Glomerular endothelial cell (primary cell): ENCODE measurements around the gene PIBF1. TPM values are rescaled to one million over a fixed set of nuclear protein-coding genes. Genes with fewer than 3 reads are reported as not detected.
A peak's percentile ranks its signal among the peaks of the same experiment; 100 is the strongest.
"Not testable (repeated sequence)": the region's sequence is repeated elsewhere in the genome, so short reads cannot be mapped to it uniquely, and the experiment has no call there.

Experiments
- DNase-seq: peaks from one replicate; pipeline ENCODE4 v3.0.0-alpha.2; 2011; ENCODE audit warnings: low read depth, low spot score; ENCODE audit errors: extremely low read depth
- total RNA-seq: library from RNA; depleted of rRNA; stranded (reverse); fragments of >200 nt; gene quantifications from 2 replicates; pipeline ENCODE4 v1.2.3, GENCODE V29; 2015

PIBF1 gene
- total RNA-seq = 10.0 and 20.3 TPM in 2 replicates

DNA sequence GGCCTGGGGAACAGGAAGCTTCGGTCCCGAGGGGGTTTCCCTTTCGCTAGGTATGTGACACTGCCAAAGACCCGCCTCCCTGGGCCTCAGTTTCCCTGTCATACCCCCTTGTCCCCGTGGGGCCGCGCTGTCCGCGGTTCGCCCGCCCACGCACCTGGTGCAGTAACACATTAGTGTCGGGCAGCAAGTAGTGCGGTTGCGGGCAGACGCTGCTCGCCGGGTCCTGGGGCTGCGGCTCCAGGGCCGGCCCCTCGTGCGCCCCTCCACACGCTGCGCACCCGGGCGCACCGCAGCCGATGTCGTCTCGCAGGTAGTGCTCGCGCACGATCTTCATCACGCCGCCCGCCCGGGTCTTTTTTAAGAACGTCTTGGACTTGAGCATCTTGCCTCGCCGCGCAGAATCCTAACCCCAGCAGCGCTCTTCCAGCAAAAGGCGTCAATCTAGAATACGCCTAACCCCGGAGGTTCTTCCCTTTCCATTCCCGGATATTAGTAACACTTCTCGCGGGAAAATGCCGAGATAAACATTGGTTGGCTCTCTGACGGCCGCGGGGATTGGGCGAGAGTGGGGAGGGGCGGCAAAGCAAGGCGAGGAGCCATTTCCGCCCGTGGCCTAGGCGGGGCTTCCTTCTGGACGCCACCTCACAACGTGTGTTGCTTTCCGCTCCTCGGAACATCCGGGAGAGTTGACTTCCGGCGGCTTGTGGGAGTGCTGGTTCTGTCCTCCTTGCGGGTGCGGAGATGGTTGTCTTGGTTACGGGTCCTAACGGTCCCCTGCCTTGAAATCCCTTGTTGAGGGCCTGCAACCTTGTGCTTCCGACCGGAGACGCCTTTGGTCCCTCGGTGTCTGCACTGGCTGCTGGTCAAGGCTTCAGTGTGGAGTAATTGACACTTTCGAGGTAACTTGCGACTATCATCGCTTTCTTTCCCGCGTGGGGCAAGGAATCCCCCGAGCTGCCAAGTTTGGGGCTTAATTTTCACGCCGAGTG is at the start of gene PIBF1, which contains the start of gene DIS3:
Gene PIBF1, plus strand, starts transcription at position 683 of the 989 bp plus-strand sequence. CDS start 1,337 bp downstream, outside the sequence.
Gene DIS3, minus strand, starts transcription at position 450 of the 989 bp plus-strand sequence. Its CDS starts 68 bp downstream, at position 382.
- peak; percentile 82 for DNase-seq

DNA sequence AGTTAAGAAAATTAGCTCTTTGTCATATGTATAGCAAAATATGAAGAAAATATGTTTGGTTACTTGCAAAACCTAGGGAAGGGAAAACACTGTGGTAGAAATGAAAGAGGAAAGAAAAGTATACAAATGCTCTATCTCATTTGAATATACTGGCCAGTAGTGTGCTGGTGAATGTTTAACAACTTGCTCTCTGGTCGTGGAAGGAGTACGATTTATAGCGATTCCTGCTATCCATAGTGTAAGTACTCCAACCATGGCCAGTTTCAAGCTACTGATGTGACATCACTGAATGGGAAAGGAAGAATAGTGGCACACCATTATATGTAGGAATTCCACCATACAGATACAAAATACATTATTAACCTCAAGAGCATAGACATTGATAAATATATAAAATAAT is 44.9 kb upstream of the PIBF1 start:
- no peak for DNase-seq

GRCh38 chr13:72740015-72740414 is 41.9 kb upstream of the PIBF1 start:
- DNase-seq = no peak

- DNase-seq = no peak
These were observed 36.7 kb upstream of the PIBF1 start for GRCh38 chr13:72745260-72745659.

GRCh38 chr13:72751220-72751619 is 30.7 kb upstream of the PIBF1 start:
- no peak for DNase-seq

- no peak for DNase-seq
These were observed 27.8 kb upstream of the PIBF1 start for GRCh38 chr13:72754111-72754510.

GRCh38 chr13:72757792-72758535 is 24.0 kb upstream of the PIBF1 start:
- DNase-seq = no peak

- DNase-seq = no peak
These were observed 21.7 kb upstream of the PIBF1 start for GRCh38 chr13:72760189-72760588.

DNA sequence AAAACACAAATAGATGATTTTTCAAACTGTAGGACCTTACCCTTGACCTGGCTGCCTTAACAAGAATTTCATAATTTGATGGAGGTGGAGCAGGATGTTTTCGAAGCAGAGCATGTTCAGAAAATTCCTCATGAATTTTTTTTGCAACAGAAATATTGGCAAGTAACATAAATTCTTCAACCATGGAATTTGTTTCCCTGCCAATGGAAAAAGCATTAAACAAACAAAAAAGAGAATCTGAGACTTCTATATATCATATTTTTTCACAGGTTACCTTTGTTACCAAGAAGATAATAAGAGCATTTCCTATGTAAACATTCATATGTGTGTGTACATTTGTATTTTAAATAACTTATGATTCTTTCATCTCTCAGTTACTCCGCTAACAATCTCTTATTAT is 18.5 kb upstream of the PIBF1 start:
- no peak for DNase-seq

DNA sequence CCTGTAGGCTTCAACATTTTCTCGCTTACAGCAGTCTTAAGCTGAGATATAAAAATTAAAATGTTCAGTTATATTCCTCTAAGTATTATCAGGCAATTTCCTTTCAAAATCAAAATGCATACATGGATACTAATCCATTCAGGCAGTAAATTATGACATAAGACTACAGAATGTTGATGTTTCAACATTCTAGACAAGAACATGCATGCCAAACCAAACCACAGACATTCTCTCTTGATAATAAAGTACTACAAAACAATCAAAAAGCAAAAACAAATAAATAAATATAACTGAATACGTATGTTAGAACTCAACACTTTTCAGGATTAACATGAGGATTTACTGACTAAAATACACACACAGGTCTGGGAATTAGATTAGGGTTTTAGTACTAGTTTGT is 7.9 kb upstream of the PIBF1 start:
- DNase-seq = no peak

DNA sequence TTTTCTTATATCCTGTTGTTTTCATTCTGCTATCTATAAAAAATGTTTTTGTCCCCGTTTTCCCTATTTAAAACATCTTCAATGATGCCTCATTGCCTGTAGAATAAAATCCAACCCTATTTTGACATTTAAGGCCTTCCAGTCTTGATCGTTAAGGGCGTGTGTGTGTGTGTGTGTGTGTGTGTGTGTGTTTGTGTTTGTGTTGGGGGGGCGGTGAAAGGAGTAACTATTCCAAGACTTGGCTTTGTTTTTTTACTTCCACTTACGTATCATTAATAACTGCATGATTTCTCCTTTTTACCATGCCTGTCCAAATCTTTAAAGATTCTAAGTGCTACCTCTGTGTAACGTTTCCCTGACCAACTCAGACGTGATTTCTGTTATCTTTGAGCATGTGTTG is 784 bp downstream of the PIBF1 start:
- no peak for DNase-seq

DNA sequence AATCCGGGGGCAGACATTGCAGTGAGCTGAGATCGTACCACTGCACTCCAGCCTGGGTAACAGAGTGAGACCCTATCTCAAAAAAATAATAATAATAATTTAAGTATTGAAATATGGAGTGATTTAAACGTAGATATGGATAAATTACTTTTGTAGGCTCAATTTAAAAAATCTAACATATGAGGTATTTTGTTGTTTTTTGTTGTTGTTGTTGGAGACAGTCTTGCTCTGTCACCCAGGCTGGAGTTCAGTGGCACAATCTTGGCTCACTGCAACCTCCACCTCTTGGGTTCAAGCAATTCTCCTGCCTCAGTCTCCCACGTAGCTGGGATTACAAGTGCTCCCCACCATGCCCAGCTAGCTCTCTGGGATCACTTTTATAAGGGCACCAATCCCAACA is 2.7 kb downstream of the PIBF1 start:
- not testable (repeated sequence) for DNase-seq

- no peak for DNase-seq
These were observed 6.9 kb downstream of the PIBF1 start for GRCh38 chr13:72788831-72789230.

- no peak for DNase-seq
These were observed 10.7 kb downstream of the PIBF1 start for GRCh38 chr13:72792640-72793039.

GRCh38 chr13:72798817-72799216 is 16.9 kb downstream of the PIBF1 start:
- DNase-seq = no peak

DNA sequence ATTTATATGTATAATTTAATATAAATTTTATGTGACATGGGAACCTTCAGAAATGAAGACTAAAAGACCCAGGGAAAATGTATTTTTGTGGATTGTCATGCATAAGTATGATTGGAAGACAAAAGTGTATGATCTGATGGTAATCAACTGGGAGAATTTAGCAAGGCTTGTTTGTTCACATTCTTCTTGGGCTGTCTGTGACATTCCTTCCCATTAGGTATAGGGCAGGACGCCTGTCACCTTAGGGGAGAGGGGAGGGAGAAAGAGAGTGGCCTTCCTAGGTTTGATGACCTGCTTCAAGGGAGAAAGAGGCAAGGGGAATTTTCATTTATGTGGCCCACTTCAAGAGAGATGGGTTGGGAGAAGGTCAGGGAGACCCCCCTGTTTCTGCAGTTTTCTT is 22.4 kb downstream of the PIBF1 start:
- no peak for DNase-seq

- DNase-seq = no peak
These were observed 23.9 kb downstream of the PIBF1 start for GRCh38 chr13:72805676-72806346.

- DNase-seq = not testable (repeated sequence)
These were observed 24.6 kb downstream of the PIBF1 start for GRCh38 chr13:72806514-72806913.

GRCh38 chr13:72808917-72809500 is 27.1 kb downstream of the PIBF1 start:
- no peak for DNase-seq

- DNase-seq = no peak
These were observed 38.4 kb downstream of the PIBF1 start for GRCh38 chr13:72820156-72820897.
